Endodermal cell (in vitro differentiated cells): Measurements from ENCODE around the gene NEURL4. TPM values are rescaled to one million over a fixed set of nuclear protein-coding genes. Genes with fewer than 3 reads are reported as not detected.

Source experiments
- DNase-seq: peaks from one replicate; pipeline ENCODE4 v3.0.0-alpha.2; 2017
- H3K27ac ChIP-seq: 2 replicates; pipeline ENCODE4 v1.5.1; 2013; ENCODE audit warnings: mild to moderate bottlenecking, low read depth, low read length, moderate library complexity
- H3K27me3 ChIP-seq: 2 replicates; pipeline ENCODE4 v1.6.1; 2013; ENCODE audit warnings: mild to moderate bottlenecking, low read length, moderate library complexity; ENCODE audit not compliant: insufficient read depth, control insufficient read depth, poor library complexity, severe bottlenecking
- H3K36me3 ChIP-seq: 2 replicates; pipeline ENCODE4 v1.7.0; 2013; ENCODE audit warnings: mild to moderate bottlenecking, low read length, moderate library complexity; ENCODE audit not compliant: control insufficient read depth, insufficient read depth
- H3K4me1 ChIP-seq: one replicate; pipeline ENCODE4 v1.7.0; 2013; ENCODE audit warnings: low read length; ENCODE audit not compliant: control insufficient read depth, insufficient read depth
- H3K4me3 ChIP-seq: 2 replicates; pipeline ENCODE4 v1.5.1; 2013; ENCODE audit warnings: mild to moderate bottlenecking, low read length, moderate library complexity
- H3K9ac ChIP-seq: 2 replicates; pipeline ENCODE4 v1.6.1; 2013; ENCODE audit warnings: mild to moderate bottlenecking, low read length, moderate library complexity; ENCODE audit not compliant: poor library complexity, severe bottlenecking; ENCODE audit errors: extremely low read depth
- H3K9me3 ChIP-seq: 2 replicates; pipeline ENCODE4 v1.6.1; 2013; ENCODE audit warnings: mild to moderate bottlenecking, low read length, moderate library complexity; ENCODE audit not compliant: control insufficient read depth
- H3K27ac Mint-ChIP-seq: 2 replicates; pipeline ENCODE4 v1.8.0; 2020; ENCODE audit warnings: mixed read lengths
- H3K27me3 Mint-ChIP-seq: 2 replicates; pipeline ENCODE4 v1.8.0; 2021; ENCODE audit warnings: mild to moderate bottlenecking, mixed read lengths; ENCODE audit not compliant: insufficient read depth
- H3K36me3 Mint-ChIP-seq: 2 replicates; pipeline ENCODE4 v1.8.0; 2020; ENCODE audit warnings: low read depth, mixed read lengths
- H3K4me1 Mint-ChIP-seq: 2 replicates; pipeline ENCODE4 v1.8.0; 2020; ENCODE audit warnings: mixed read lengths
- H3K4me3 Mint-ChIP-seq: 2 replicates; pipeline ENCODE4 v1.8.0; 2020; ENCODE audit warnings: mild to moderate bottlenecking, moderate library complexity, mixed read lengths
- H3K9me3 Mint-ChIP-seq: 2 replicates; pipeline ENCODE4 v1.8.0; 2020; ENCODE audit warnings: mild to moderate bottlenecking, mixed read lengths
- CTCF ChIP-seq: fragments of 200-600 bp; sonication (generic); conservative IDR thresholded peaks from 2 replicates; pipeline ENCODE4 v1.5.0; 2021; ENCODE audit warnings: antibody characterized with exemption, mild to moderate bottlenecking
- WGBS, 2 experiments: methylation state at CpG; one replicate each; pipeline versions ENCODE4 v1.1.5 to v1.1.7; 2013; ENCODE audit warnings: missing lambda C conversion rate in 2 of 2, mixed read lengths in 1 of 2; ENCODE audit not compliant: insufficient coverage in 1 of 2, insufficient read length in 1 of 2; 5-methylcytosine and 5-hydroxymethylcytosine counted together
- total RNA-seq, 2 donors: library from RNA; stranded (reverse); fragmentation: NEBNext Ultra II Directional in 1 of 2; extraction: Animal tissue kit (Norgen Biotek cat#: 25700) in 1 of 2; gene quantifications; 2 replicates in 1 of 2; 3 replicates in 1 of 2; pipeline ENCODE4 v1.2.1, GENCODE V29; 2021

Gene NEURL4
- total RNA-seq, 2 donors from 2014 or later = 51.3 to 52.7 TPM

- no peak for TF ChIP-seq CTCF
- Histone ChIP-seq H3K4me3 (no peak overlapping the region), H3K27me3 (no peaks in the 10 kb centered on the region), H3K9ac (no peak overlapping the region), H3K9me3 (no peaks in the 10 kb centered on the region), H3K4me1 (no peaks in the 10 kb centered on the region), H3K27ac (no peak overlapping the region), H3K36me3 (no peaks in the 10 kb centered on the region)
- WGBS, 2 experiments = 91 to 93% methylated on average over 6 of the region's 6 CpGs
- Mint-ChIP-seq H3K4me3 (no peak overlapping the region), H3K36me3 (no peaks in the 10 kb centered on the region), H3K27me3 (peaks cover 12% of the 10 kb centered on the region), H3K9me3 (no peaks in the 10 kb centered on the region), H3K27ac (no peak overlapping the region), H3K4me1 (no peaks in the 10 kb centered on the region)
- no peak for DNase-seq
Measured at GRCh38 chr17:7363311-7363710, 34.2 kb upstream of the NEURL4 start.

GRCh38 chr17:7361906-7362305 lies 32.8 kb upstream of the NEURL4 start:
- no peaks in the 10 kb centered on the region for H3K36me3 Mint-ChIP-seq
- H3K9me3 Mint-ChIP-seq = no peaks in the 10 kb centered on the region
- Histone ChIP-seq H3K36me3 (no peaks in the 10 kb centered on the region), H3K4me3 (no peak overlapping the region), H3K9me3 (no peaks in the 10 kb centered on the region), H3K27me3 (no peaks in the 10 kb centered on the region), H3K4me1 (no peaks in the 10 kb centered on the region), H3K27ac (no peak overlapping the region), H3K9ac (no peak overlapping the region)
- peaks cover 13% of the 10 kb centered on the region for H3K27me3 Mint-ChIP-seq
- WGBS, 2 experiments = 91% methylated on average over 3 of the region's 3 CpGs; no CpG with 5 or more reads in 1 of the 2 experiments
- no peaks in the 10 kb centered on the region for H3K4me1 Mint-ChIP-seq
- DNase-seq = no peak
- H3K27ac Mint-ChIP-seq = no peak overlapping the region
- TF ChIP-seq CTCF = no peak
- no peak overlapping the region for H3K4me3 Mint-ChIP-seq

- Histone ChIP-seq H3K9me3 (no peaks in the 10 kb centered on the region), H3K9ac (no peak overlapping the region), H3K27me3 (no peaks in the 10 kb centered on the region), H3K4me3 (no peak overlapping the region), H3K27ac (no peak overlapping the region), H3K36me3 (no peaks in the 10 kb centered on the region), H3K4me1 (peaks cover 5% of the 10 kb centered on the region)
- no peak for DNase-seq
- peaks cover 24% of the 10 kb centered on the region for H3K27me3 Mint-ChIP-seq
- no peaks in the 10 kb centered on the region for H3K9me3 Mint-ChIP-seq
- no peak overlapping the region for H3K27ac Mint-ChIP-seq
- WGBS, 2 experiments = 89 to 100% methylated on average over 1 to 2 of the region's 2 CpGs
- no peak overlapping the region for H3K4me3 Mint-ChIP-seq
- H3K36me3 Mint-ChIP-seq = no peaks in the 10 kb centered on the region
- no peak for TF ChIP-seq CTCF
- peaks cover 5% of the 10 kb centered on the region for H3K4me1 Mint-ChIP-seq
Measured at GRCh38 chr17:7357381-7357780, 28.2 kb upstream of the NEURL4 start.
